HCEC 1CT (cell line): ENCODE data around the gene CSNK1E.
"Not testable (repeated sequence)": the region's sequence is repeated elsewhere in the genome, so short reads cannot be mapped to it uniquely, and the experiment has no call there.

Experiments
- DNase-seq: peaks from one replicate; pipeline ENCODE4 v3.0.0-alpha.2; 2017

CSNK1E gene

GRCh38 chr22:38317122-38317994 lies at the start of gene CSNK1E:
CSNK1E (minus strand) TSS chr22:38317433; CDS start chr22:38314157, 3,276 bp downstream.
- peak; percentile 67 for DNase-seq

GRCh38 chr22:38365829-38366228 lies 48.6 kb upstream of the CSNK1E start:
- not testable (repeated sequence) for DNase-seq

GRCh38 chr22:38365174-38365573 lies 47.9 kb upstream of the CSNK1E start:
- DNase-seq = not testable (repeated sequence)

GRCh38 chr22:38360560-38360959 lies 43.3 kb upstream of the CSNK1E start:
- not testable (repeated sequence) for DNase-seq

GRCh38 chr22:38359817-38360216 lies 42.6 kb upstream of the CSNK1E start:
- not testable (repeated sequence) for DNase-seq

- not testable (repeated sequence) for DNase-seq
Measured at GRCh38 chr22:38357971-38358370, 40.7 kb upstream of the CSNK1E start.

GRCh38 chr22:38355275-38355674 lies 38.0 kb upstream of the CSNK1E start:
- no peak for DNase-seq

- DNase-seq = no peak
Measured at GRCh38 chr22:38353701-38354100, 36.5 kb upstream of the CSNK1E start.

- peak; percentile 38 for DNase-seq
Measured at GRCh38 chr22:38353142-38353629, 36.0 kb upstream of the CSNK1E start.

GRCh38 chr22:38352436-38352835 lies 35.2 kb upstream of the CSNK1E start:
- DNase-seq = no peak

GRCh38 chr22:38350444-38351359 lies 33.5 kb upstream of the CSNK1E start:
- no peak for DNase-seq

GRCh38 chr22:38348751-38349496 lies 31.7 kb upstream of the CSNK1E start:
- no peak for DNase-seq

GRCh38 chr22:38347944-38348750 lies 30.9 kb upstream of the CSNK1E start:
- DNase-seq = no peak

GRCh38 chr22:38347181-38347943 lies 30.1 kb upstream of the CSNK1E start:
- DNase-seq = no peak

- DNase-seq = no peak
Measured at GRCh38 chr22:38346506-38346905, 29.3 kb upstream of the CSNK1E start.

GRCh38 chr22:38345782-38346181 lies 28.5 kb upstream of the CSNK1E start:
- DNase-seq = no peak

- not testable (repeated sequence) for DNase-seq
Measured at GRCh38 chr22:38339893-38340292, 22.7 kb upstream of the CSNK1E start.

GRCh38 chr22:38338772-38339379 lies 21.6 kb upstream of the CSNK1E start:
- no peak for DNase-seq

GRCh38 chr22:38336699-38337098 lies 19.5 kb upstream of the CSNK1E start:
- DNase-seq = no peak

- peak; percentile 42 for DNase-seq
Measured at GRCh38 chr22:38335077-38335476, 17.8 kb upstream of the CSNK1E start.
